Central memory CD8-positive, alpha-beta T cell (primary cell): ENCODE data around the gene ARL5C.
"Not testable (repeated sequence)": the region's sequence is repeated elsewhere in the genome, so short reads cannot be mapped to it uniquely, and the experiment has no call there.

Experiments used
- ATAC-seq: fragments of 150-1000 bp; cut with Tn5 transposase; replicated peaks from 2 replicates; pipeline ENCODE4 v1.10.0; 2022; ENCODE audit warnings: mild to moderate bottlenecking, moderate FRiP score, moderate number of reproducible peaks; ENCODE audit not compliant: poor library complexity, severe bottlenecking; ENCODE audit errors: extremely low read depth
- DNase-seq, 2 donors: peaks; one replicate each; pipeline ENCODE4 v3.0.0; 2021; ENCODE audit warnings: low spot score in 2 of 2
- H3K27ac Mint-ChIP-seq: one replicate; pipeline ENCODE4 v1.8.0; 2022; ENCODE audit warnings: low read depth, mild to moderate bottlenecking, moderate library complexity, mixed read lengths
- H3K27me3 Mint-ChIP-seq: one replicate; pipeline ENCODE4 v1.8.0; 2022; ENCODE audit warnings: mixed read lengths
- H3K36me3 Mint-ChIP-seq: one replicate; pipeline ENCODE4 v1.8.0; 2022; ENCODE audit warnings: mild to moderate bottlenecking, moderate library complexity, mixed read lengths; ENCODE audit not compliant: insufficient read depth
- H3K4me1 Mint-ChIP-seq: one replicate; pipeline ENCODE4 v1.8.0; 2022; ENCODE audit warnings: mixed read lengths
- H3K4me3 Mint-ChIP-seq: one replicate; pipeline ENCODE4 v1.8.0; 2022; ENCODE audit warnings: mild to moderate bottlenecking, moderate library complexity, mixed read lengths
- H3K9me3 Mint-ChIP-seq: one replicate; pipeline ENCODE4 v1.8.0; 2022; ENCODE audit warnings: mixed read lengths

Gene ARL5C

GRCh38 chr17:39121919-39122318 lies 44.0 kb downstream of the ARL5C start:
- H3K9me3 Mint-ChIP-seq, DNase-seq, H3K27me3 Mint-ChIP-seq, H3K4me3 Mint-ChIP-seq, H3K36me3 Mint-ChIP-seq, ATAC-seq, H3K27ac Mint-ChIP-seq: not testable (repeated sequence)
- H3K4me1 Mint-ChIP-seq = peaks cover 11% of the 10 kb centered on the region

GRCh38 chr17:39118674-39119419 lies 47.1 kb downstream of the ARL5C start:
- ATAC-seq (no peak), DNase-seq (no peak)
- Mint-ChIP-seq H3K4me1 (peaks cover 16% of the 10 kb centered on the region), H3K27ac (no peak overlapping the region), H3K4me3 (no peak overlapping the region), H3K36me3 (no peaks in the 10 kb centered on the region), H3K27me3 (no peaks in the 10 kb centered on the region), H3K9me3 (no peaks in the 10 kb centered on the region)

- DNase-seq = no peak
- no peak overlapping the region for H3K4me3 Mint-ChIP-seq
- no peaks in the 10 kb centered on the region for H3K27me3 Mint-ChIP-seq
- H3K9me3 Mint-ChIP-seq = no peaks in the 10 kb centered on the region
- ATAC-seq = no peak
- H3K27ac Mint-ChIP-seq = no peak overlapping the region
- H3K4me1 Mint-ChIP-seq = peaks cover 16% of the 10 kb centered on the region
- peaks cover 2% of the 10 kb centered on the region for H3K36me3 Mint-ChIP-seq
These were observed 49.7 kb downstream of the ARL5C start for GRCh38 chr17:39116224-39116623.

- H3K36me3 Mint-ChIP-seq = peaks cover 2% of the 10 kb centered on the region
- no peak for ATAC-seq
- H3K4me1 Mint-ChIP-seq = peaks cover 16% of the 10 kb centered on the region
- DNase-seq = no peak
- no peaks in the 10 kb centered on the region for H3K9me3 Mint-ChIP-seq
- H3K27ac Mint-ChIP-seq = no peak overlapping the region
- no peaks in the 10 kb centered on the region for H3K27me3 Mint-ChIP-seq
- no peak overlapping the region for H3K4me3 Mint-ChIP-seq
These were observed 50.8 kb downstream of the ARL5C start for GRCh38 chr17:39115135-39115534.

GRCh38 chr17:39114723-39115122 lies 51.2 kb downstream of the ARL5C start:
- DNase-seq = no peak
- Mint-ChIP-seq H3K4me1 (peaks cover 16% of the 10 kb centered on the region), H3K36me3 (peaks cover 2% of the 10 kb centered on the region), H3K27me3 (no peaks in the 10 kb centered on the region), H3K4me3 (no peak overlapping the region), H3K27ac (no peak overlapping the region), H3K9me3 (no peaks in the 10 kb centered on the region)
- no peak for ATAC-seq

- Mint-ChIP-seq H3K9me3 (no peaks in the 10 kb centered on the region), H3K4me1 (peaks cover 16% of the 10 kb centered on the region), H3K36me3 (peaks cover 2% of the 10 kb centered on the region), H3K27ac (no peak overlapping the region), H3K27me3 (no peaks in the 10 kb centered on the region), H3K4me3 (no peak overlapping the region)
- DNase-seq (no peak), ATAC-seq (no peak)
These were observed 52.1 kb downstream of the ARL5C start for GRCh38 chr17:39113871-39114270.

- DNase-seq (no peak), ATAC-seq (no peak)
- Mint-ChIP-seq H3K27ac (no peak overlapping the region), H3K9me3 (no peaks in the 10 kb centered on the region), H3K4me3 (no peak overlapping the region), H3K4me1 (peaks cover 17% of the 10 kb centered on the region), H3K27me3 (no peaks in the 10 kb centered on the region), H3K36me3 (peaks cover 2% of the 10 kb centered on the region)
These were observed 55.4 kb downstream of the ARL5C start for GRCh38 chr17:39110435-39111136.

- DNase-seq (no peak), ATAC-seq (no peak)
- Mint-ChIP-seq H3K4me3 (no peak overlapping the region), H3K27ac (no peak overlapping the region), H3K27me3 (no peaks in the 10 kb centered on the region), H3K36me3 (peaks cover 2% of the 10 kb centered on the region), H3K9me3 (no peaks in the 10 kb centered on the region), H3K4me1 (peaks cover 12% of the 10 kb centered on the region)
These were observed 57.2 kb downstream of the ARL5C start for GRCh38 chr17:39108461-39109375.

- H3K4me1 Mint-ChIP-seq = peaks cover 12% of the 10 kb centered on the region
- no peaks in the 10 kb centered on the region for H3K27me3 Mint-ChIP-seq
- H3K9me3 Mint-ChIP-seq = no peaks in the 10 kb centered on the region
- ATAC-seq (no peak), DNase-seq (no peak)
- no peak overlapping the region for H3K4me3 Mint-ChIP-seq
- H3K36me3 Mint-ChIP-seq = peaks cover 2% of the 10 kb centered on the region
- H3K27ac Mint-ChIP-seq = no peak overlapping the region
These were observed 58.0 kb downstream of the ARL5C start for GRCh38 chr17:39107973-39108372.

GRCh38 chr17:39107155-39107554 lies 58.8 kb downstream of the ARL5C start:
- H3K4me1 Mint-ChIP-seq = peaks cover 19% of the 10 kb centered on the region
- H3K27ac Mint-ChIP-seq = no peak overlapping the region
- ATAC-seq = no peak

More at GRCh38 chr17:39107155-39107554, 58.8 kb downstream of the ARL5C start:
- Mint-ChIP-seq H3K27me3 (no peaks in the 10 kb centered on the region), H3K36me3 (peaks cover 2% of the 10 kb centered on the region), H3K9me3 (no peaks in the 10 kb centered on the region), H3K4me3 (no peak overlapping the region)
- no peak for DNase-seq
